Liver (tissue), 9 donors: ENCODE results near the gene MRAP2. TPM values are rescaled to one million over a fixed set of nuclear protein-coding genes. Genes with fewer than 3 reads are reported as not detected.

ENCODE experiments used
- DNase-seq: peaks from one replicate; pipeline ENCODE4 v3.0.0-alpha.2; 2017; ENCODE audit warnings: low spot score
- H3K27ac ChIP-seq, 2 donors: one replicate each; pipeline ENCODE4 v1.7.0; 2013; ENCODE audit warnings: inconsistent platforms in 2 of 2, low read length in 2 of 2, control low read depth in 1 of 2, low read depth in 1 of 2, mild to moderate bottlenecking in 1 of 2
- H3K27me3 ChIP-seq, 4 donors: one replicate each; pipeline versions ENCODE4 v1.6.1 to v1.7.0; 2013; ENCODE audit warnings: low read length in 3 of 4, inconsistent platforms in 1 of 4, mild to moderate bottlenecking in 1 of 4, moderate library complexity in 1 of 4; ENCODE audit not compliant: control insufficient read depth in 4 of 4, insufficient read depth in 4 of 4
- H3K36me3 ChIP-seq, 4 donors: one replicate each; pipeline versions ENCODE4 v1.6.1 to v1.7.0; 2013; ENCODE audit warnings: low read length in 3 of 4, mild to moderate bottlenecking in 3 of 4, low read depth in 1 of 4, moderate library complexity in 1 of 4; ENCODE audit not compliant: control insufficient read depth in 4 of 4, insufficient read depth in 3 of 4
- H3K4me1 ChIP-seq, 4 donors: one replicate each; pipeline versions ENCODE4 v1.6.1 to v1.7.0; 2013; ENCODE audit warnings: low read length in 3 of 4, mild to moderate bottlenecking in 3 of 4, moderate library complexity in 1 of 4; ENCODE audit not compliant: control insufficient read depth in 4 of 4, insufficient read depth in 4 of 4
- H3K4me3 ChIP-seq, 3 donors: one replicate each; pipeline versions ENCODE4 v1.6.1 to v1.7.0; 2013; ENCODE audit warnings: low read length in 3 of 3, control low read depth in 1 of 3, low read depth in 1 of 3, mild to moderate bottlenecking in 1 of 3
- H3K9ac ChIP-seq, 2 donors: one replicate each; pipeline ENCODE4 v1.7.0; 2013; ENCODE audit warnings: low read length in 2 of 2, mild to moderate bottlenecking in 2 of 2, moderate library complexity in 2 of 2, control low read depth in 1 of 2, low read depth in 1 of 2
- H3K9me3 ChIP-seq, 4 donors: one replicate each; pipeline versions ENCODE4 v1.6.1 to v1.7.0; 2013; ENCODE audit warnings: low read length in 3 of 4; ENCODE audit not compliant: control insufficient read depth in 4 of 4
- ATF3 ChIP-seq: IDR thresholded peaks from 2 replicates; pipeline ENCODE4 v1.6.1; 2016; ENCODE audit warnings: antibody characterized with exemption
- CTCF ChIP-seq: fragments of 150-350 bp; IDR thresholded peaks from 2 replicates; pipeline ENCODE4 v1.5.1; 2017; ENCODE audit warnings: improper control_type of control experiment, low read depth, low read length; ENCODE audit not compliant: missing input control
- EGR1 ChIP-seq, 2 donors: IDR thresholded peaks; 2 replicates each; pipeline ENCODE4 v1.6.1; 2016 to 2018; ENCODE audit warnings: antibody characterized with exemption in 2 of 2, low read depth in 2 of 2
- FOXA1 ChIP-seq: IDR thresholded peaks from 2 replicates; pipeline ENCODE4 v1.6.1; 2016; ENCODE audit warnings: antibody characterized with exemption
- FOXA2 ChIP-seq: IDR thresholded peaks from 2 replicates; pipeline ENCODE4 v1.6.1; 2016; ENCODE audit warnings: antibody characterized with exemption
- GABPA ChIP-seq, 2 donors: IDR thresholded peaks in 1 of 2; conservative IDR thresholded peaks in 1 of 2; 2 replicates each; pipeline ENCODE4 v1.6.1; 2016; ENCODE audit warnings: antibody characterized with exemption in 2 of 2, mild to moderate bottlenecking in 1 of 2, moderate library complexity in 1 of 2
- HNF4A ChIP-seq, 2 donors: conservative IDR thresholded peaks; 2 replicates each; pipeline ENCODE4 v1.6.1; 2016; ENCODE audit warnings: antibody characterized with exemption in 2 of 2, mild to moderate bottlenecking in 2 of 2
- HNF4G ChIP-seq: IDR thresholded peaks from 2 replicates; pipeline ENCODE4 v1.6.1; 2016; ENCODE audit warnings: antibody characterized with exemption
- JUND ChIP-seq, 2 donors: IDR thresholded peaks; 2 replicates each; pipeline ENCODE4 v1.6.1; 2016; ENCODE audit warnings: antibody characterized with exemption in 2 of 2
- MAX ChIP-seq: IDR thresholded peaks from 2 replicates; pipeline ENCODE4 v1.6.1; 2016; ENCODE audit warnings: antibody characterized with exemption
- NR2F2 ChIP-seq: IDR thresholded peaks from 2 replicates; pipeline ENCODE4 v1.6.1; 2016; ENCODE audit warnings: antibody characterized with exemption
- RAD21 ChIP-seq, 2 donors: IDR thresholded peaks; 2 replicates each; pipeline ENCODE4 v1.6.1; 2016; ENCODE audit warnings: antibody characterized with exemption in 2 of 2, mild to moderate bottlenecking in 2 of 2
- REST ChIP-seq: IDR thresholded peaks from 2 replicates; pipeline ENCODE4 v1.6.1; 2016; ENCODE audit warnings: antibody characterized with exemption, mild to moderate bottlenecking
- RXRA ChIP-seq, 2 donors: IDR thresholded peaks; 2 replicates each; pipeline ENCODE4 v1.6.1; 2017 to 2018; ENCODE audit warnings: antibody characterized with exemption in 2 of 2, mild to moderate bottlenecking in 1 of 2
- SP1 ChIP-seq: IDR thresholded peaks from 2 replicates; pipeline ENCODE4 v1.6.1; 2018; ENCODE audit warnings: antibody characterized with exemption, mild to moderate bottlenecking
- TAF1 ChIP-seq: conservative IDR thresholded peaks from 2 replicates; pipeline ENCODE4 v1.6.1; 2016; ENCODE audit warnings: antibody characterized with exemption, mild to moderate bottlenecking
- YY1 ChIP-seq: IDR thresholded peaks from 2 replicates; pipeline ENCODE4 v1.6.1; 2016; ENCODE audit warnings: antibody characterized with exemption, mild to moderate bottlenecking
- ZBTB33 ChIP-seq: IDR thresholded peaks from 2 replicates; pipeline ENCODE4 v1.6.1; 2016; ENCODE audit warnings: antibody characterized with exemption
- WGBS: extraction: QIAGEN DNeasy Blood & Tissue Kit; methylation state at CpG from one replicate; pipeline ENCODE4 v1.1.7; 2013; 5-methylcytosine and 5-hydroxymethylcytosine counted together
- polyA plus RNA-seq, 2 donors: library from polyadenylated mRNA; stranded (reverse) in 1 of 2; unstranded in 1 of 2; fragments of 200-250 nt in 1 of 2; fragments of >200 nt in 1 of 2; fragmentation: Nextera tagmentation in 1 of 2; extraction: Ambion mirVana in 1 of 2; gene quantifications; one replicate each; pipeline versions ENCODE4 v1.2.1 to v1.2.3, GENCODE V29; 2013 to 2015
- total RNA-seq, 2 donors: library from RNA; depleted of rRNA; stranded (reverse); fragments of >200 nt; gene quantifications; one replicate each; pipeline ENCODE4 v1.2.3, GENCODE V29; 2014
- donor health status: healthy.
- donor health status: healthy.
- donor health status: healthy.
- donor health status: healthy.
- donor health status: healthy.

MRAP2 gene
- total and polyA plus RNA-seq, 4 donors, result 0.05 to 0.51 (median 0.08) TPM; not detected in 1

- Histone ChIP-seq H3K4me1 (no peaks in the 10 kb centered on the region), H3K9ac (no peak overlapping the region), H3K36me3 (no peaks in the 10 kb centered on the region), H3K27ac (no peak overlapping the region), H3K9me3 (no peaks in the 10 kb centered on the region), H3K4me3 (no peak overlapping the region), H3K27me3 (peaks cover 0 to 7% (median 0%) of the 10 kb centered on the region in 4 donors)
- DNase-seq, result no peak
- TF ChIP-seq MAX, result no peak
- WGBS, result 77% methylated on average over 1 of the region's 1 CpG
Measured at GRCh38 chr6:84016029-84016428, 17.5 kb upstream of the MRAP2 start.

- peaks cover 0 to 7% (median 0%) of the 10 kb centered on the region in 4 donors for H3K27me3 ChIP-seq
- no peak overlapping the region for H3K9ac ChIP-seq
- 70% methylated on average over 1 of the region's 1 CpG for WGBS
- DNase-seq, result no peak
- H3K4me3 ChIP-seq, result no peak overlapping the region
- H3K4me1 ChIP-seq, result no peaks in the 10 kb centered on the region
- no peaks in the 10 kb centered on the region for H3K36me3 ChIP-seq
- H3K9me3 ChIP-seq, result no peaks in the 10 kb centered on the region
- no peak overlapping the region for H3K27ac ChIP-seq
- TF ChIP-seq TAF1 (no peak), ATF3 (no peak), RXRA (IDR thresholded peaks at IDR 0.05) (no peak), SP1 (no peak), FOXA2 (no peak), RAD21 (IDR thresholded peaks at IDR 0.05) (no peak), HNF4A (conservative IDR thresholded peaks at IDR 0.05) (no peak)
Measured at GRCh38 chr6:84017709-84018452, 15.7 kb upstream of the MRAP2 start.

GRCh38 chr6:84018453-84019061 lies 15.0 kb upstream of the MRAP2 start:
- Histone ChIP-seq H3K9me3 (no peaks in the 10 kb centered on the region), H3K9ac (no peak overlapping the region), H3K36me3 (no peaks in the 10 kb centered on the region), H3K4me1 (no peaks in the 10 kb centered on the region), H3K4me3 (no peak overlapping the region), H3K27ac (no peak overlapping the region), H3K27me3 (peaks cover 0 to 7% (median 0%) of the 10 kb centered on the region in 4 donors)
- no peak for DNase-seq
- WGBS, result 94% methylated on average over 1 of the region's 1 CpG
- TF ChIP-seq ATF3 (no peak), SP1 (no peak), NR2F2 (no peak), JUND (IDR thresholded peaks at IDR 0.05) (no peak), CTCF (no peak), TAF1 (no peak), MAX (no peak), ZBTB33 (no peak), REST (no peak), YY1 (no peak), HNF4G (no peak), RAD21 (IDR thresholded peaks at IDR 0.05) (no peak), FOXA2 (no peak), FOXA1 (no peak), HNF4A (conservative IDR thresholded peaks at IDR 0.05) (no peak), EGR1 (IDR thresholded peaks at IDR 0.05; ENCODE audit: low read depth in 2 of 2) (no peak), RXRA (IDR thresholded peaks at IDR 0.05) (no peak), GABPA (IDR thresholded peaks at IDR 0.05 in 1 of 2, conservative IDR thresholded peaks at IDR 0.05 in 1 of 2) (no peak)
